NCI-H2227 (cell line): ENCODE measurements around the gene LGALSL.
"Not testable (repeated sequence)": the region's sequence is repeated elsewhere in the genome, so short reads cannot be mapped to it uniquely, and the experiment has no call there.

ENCODE experiments used
- DNase-seq: peaks from one replicate; lab custom pipeline; 2025; ENCODE audit not compliant: unreplicated experiment; lab: John Stamatoyannopoulos, UW

The LGALSL gene

GRCh38 chr2:64442277-64442676, 11.7 kb upstream of the LGALSL start:
- no peak for DNase-seq

GRCh38 chr2:64442801-64443429, 11.0 kb upstream of the LGALSL start:
- DNase-seq: no peak

GRCh38 chr2:64445970-64446369, 8.0 kb upstream of the LGALSL start:
- DNase-seq: not testable (repeated sequence)

- no peak for DNase-seq
Measured at GRCh38 chr2:64447317-64448040, 6.5 kb upstream of the LGALSL start.

GRCh38 chr2:64448041-64448426, 5.9 kb upstream of the LGALSL start:
- DNase-seq: no peak

GRCh38 chr2:64451051-64451450, 2.9 kb upstream of the LGALSL start:
- DNase-seq: no peak

GRCh38 chr2:64454386-64455332, 697 bp downstream of the LGALSL start:
- peak; percentile 77 for DNase-seq

GRCh38 chr2:64455545-64455944, 1.6 kb downstream of the LGALSL start:
- no peak for DNase-seq

DNA sequence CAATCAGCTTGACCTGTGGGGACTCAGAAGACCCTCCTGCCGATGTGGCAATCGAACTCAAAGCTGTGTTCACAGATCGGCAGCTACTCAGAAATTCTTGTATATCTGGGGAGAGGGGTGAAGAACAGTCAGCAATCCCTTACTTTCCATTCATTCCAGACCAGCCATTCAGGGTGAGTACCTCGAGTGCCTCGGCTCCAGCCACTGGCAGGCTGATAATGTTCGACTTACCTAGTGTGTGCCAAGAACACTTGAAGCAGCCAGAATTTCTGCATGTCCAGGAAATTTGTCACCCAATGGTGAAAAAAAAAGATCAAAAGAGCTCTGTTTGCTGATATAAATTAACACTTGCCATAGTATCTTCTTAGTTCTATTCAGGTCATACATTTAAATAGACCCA, 2.3 kb downstream of the LGALSL start:
- DNase-seq: no peak

DNA sequence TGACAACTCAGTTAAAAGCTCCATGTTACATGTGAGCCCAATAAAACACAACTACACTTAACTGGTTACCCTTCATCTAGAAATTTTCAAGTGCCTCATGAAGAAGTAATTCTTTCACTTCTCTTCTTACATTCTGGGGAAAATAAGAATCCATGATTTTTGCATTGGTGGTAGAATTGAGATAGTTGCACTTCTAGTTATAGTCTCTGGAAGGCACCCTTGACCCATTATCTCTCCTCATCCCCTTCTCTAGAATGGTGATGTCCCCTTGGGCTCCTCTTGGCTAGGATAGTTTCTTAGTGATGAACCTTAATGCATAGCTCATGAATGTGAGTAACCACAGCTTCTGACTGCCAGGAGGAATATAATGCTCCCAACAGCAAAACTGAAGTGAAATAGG, 3.6 kb downstream of the LGALSL start:
- DNase-seq: no peak

DNA sequence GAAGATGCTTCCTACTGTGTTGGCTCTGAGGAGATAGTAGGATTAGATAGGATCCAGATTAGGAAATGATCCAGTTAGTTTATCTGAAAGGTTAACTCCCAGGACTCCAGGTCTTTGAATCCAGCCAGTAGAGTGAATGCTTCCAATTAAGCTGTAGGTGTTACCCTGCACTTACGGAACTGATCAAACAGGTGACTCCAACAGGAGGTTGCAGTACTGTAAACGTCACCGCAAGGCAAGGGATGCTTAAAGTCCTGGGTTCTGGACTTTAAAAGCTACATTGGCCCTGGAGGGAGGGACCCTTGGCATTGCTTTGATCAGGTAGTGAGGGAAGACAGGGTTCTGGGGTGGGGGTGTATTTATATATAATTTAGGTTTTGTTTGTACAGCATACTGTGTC, 5.6 kb downstream of the LGALSL start:
- no peak for DNase-seq

DNA sequence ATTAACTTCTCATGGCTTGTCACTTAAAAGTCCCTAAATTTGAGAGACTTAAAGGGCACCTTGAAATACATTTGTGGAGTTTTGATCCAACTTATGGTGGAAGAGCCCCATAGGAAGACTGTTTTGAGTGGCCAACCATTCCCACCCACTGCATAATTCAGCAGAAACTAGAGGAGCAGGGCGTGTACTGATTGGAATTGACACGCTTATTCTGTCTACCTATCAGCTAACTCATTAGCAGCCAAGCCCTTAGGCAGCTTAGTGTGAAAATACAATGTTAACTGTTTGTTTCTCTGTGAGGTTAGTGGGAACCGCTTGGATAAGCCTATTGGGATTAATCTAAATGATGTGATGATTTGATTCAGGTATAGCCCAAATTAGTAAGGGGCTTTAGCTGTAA, 6.4 kb downstream of the LGALSL start:
- DNase-seq: no peak

DNA sequence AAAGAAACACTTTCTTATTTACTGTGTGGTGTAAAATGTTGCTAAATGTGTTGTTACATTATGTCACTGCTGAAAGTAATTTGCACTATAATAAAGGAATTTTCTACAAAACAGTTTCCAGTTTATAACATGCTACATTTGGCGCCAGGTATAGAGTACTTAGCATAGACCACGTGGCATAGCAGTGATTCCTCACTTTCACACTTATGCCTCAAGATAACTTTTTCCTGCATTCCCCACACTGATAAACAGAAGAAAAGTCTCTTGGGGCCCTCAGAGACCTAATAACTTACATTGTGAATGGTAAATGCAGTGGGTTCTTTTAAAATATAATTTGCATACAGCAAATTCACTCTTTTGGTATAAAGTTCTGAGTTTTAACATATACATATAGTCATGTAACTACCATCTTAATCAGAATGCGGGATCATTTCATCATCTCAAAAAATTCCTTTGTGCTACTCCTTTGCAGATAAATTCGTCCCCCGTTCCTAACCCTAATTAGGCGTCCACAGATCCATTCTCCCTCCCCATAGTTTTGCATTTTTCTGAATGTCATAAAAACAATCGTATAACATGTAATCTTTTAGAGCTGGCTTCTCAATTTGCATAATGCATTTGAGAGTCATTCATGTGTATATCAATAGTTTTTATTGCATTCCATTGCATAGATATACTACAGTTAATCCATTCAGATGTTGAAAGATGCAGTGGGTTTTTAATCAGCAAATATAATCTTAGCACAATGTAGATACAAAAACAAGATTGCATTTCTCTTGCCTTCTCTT, 7.5 kb downstream of the LGALSL start:
- DNase-seq: no peak

- no peak for DNase-seq
Measured at GRCh38 chr2:64462171-64462570, 8.2 kb downstream of the LGALSL start.

DNA sequence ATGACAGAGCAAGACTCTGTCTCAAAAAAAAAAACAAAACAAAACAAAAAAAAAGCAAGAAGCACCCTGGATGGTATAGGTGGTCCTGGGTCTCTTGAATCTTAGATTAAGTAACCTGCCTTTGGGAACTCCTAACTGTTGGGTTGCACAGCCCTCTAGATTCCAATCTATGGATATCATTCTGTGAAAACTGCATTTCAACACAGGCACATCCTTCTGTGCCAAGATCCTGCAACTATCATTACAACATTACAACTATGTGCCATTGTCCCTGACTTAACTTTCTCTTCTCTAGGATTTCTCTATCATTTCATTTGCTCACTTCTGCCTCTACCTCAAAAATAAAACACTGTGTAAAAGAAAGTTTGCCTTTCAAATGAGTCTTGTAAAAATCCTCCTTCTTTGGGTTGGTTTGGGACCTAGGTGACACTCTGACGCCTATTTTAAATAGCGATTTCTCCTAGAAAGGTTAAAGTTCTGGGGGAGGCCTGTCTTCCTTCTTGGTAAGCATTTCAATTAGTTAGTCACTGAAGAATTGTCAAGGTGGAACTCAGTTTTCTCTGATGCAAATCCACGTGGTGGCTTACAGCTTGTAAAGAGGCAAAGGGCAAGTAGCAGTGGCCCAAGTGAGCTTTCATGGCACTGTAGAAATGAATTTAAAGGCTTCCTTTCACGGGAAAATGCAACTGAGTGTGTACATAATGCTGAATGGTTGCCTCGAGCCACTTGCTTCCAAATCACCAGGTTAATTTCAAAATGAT, 9.2 kb downstream of the LGALSL start:
- DNase-seq: no peak

DNA sequence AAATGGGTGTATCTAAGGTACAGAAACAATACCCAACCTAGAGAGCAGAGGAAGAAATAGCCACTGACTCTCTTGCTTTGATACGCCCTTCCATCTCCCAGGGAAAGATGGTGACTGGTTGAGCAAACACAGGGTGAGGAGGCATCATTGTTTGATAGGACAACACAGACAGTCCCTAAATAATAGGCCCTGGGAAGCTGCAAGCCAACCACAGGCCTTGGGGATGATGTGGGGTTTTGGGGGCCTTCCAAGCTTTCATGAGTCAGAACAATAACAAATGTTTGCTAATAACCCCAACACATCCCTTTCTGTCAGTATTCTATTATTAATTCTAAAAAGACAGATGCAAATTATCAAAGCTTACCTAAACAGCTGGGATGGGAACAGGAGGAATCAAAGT, 9.8 kb downstream of the LGALSL start:
- no peak for DNase-seq

DNA sequence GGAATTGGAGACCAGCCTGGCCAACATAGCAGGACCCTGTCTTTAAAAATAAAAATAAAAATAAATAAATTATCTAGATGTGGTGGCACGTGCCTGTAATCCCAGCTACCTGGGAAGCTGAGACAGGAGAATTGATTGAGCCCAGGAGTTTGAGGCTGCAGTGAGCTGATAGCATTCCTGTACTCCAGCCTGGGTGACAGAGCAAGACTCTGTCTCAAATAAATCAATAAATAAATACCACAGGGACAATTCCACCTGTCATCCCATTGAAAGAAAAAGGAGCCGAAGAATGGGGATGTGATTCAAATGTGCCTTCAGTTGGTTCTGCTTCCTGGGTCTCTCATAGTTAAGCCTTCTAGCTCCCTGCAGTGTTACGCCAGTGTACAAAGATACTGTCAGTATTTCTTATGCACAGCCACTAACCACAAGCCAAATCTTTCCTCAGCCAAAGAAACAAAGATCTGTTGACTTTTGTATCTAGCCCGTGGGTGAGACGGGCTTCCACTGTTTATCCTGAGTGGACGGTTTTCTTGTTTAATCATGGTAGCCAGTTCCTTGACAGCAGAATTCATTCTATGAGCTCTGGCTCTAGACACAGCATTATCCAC, 12.6 kb downstream of the LGALSL start:
- no peak for DNase-seq

GRCh38 chr2:64467096-64467843, 13.3 kb downstream of the LGALSL start:
- no peak for DNase-seq

DNA sequence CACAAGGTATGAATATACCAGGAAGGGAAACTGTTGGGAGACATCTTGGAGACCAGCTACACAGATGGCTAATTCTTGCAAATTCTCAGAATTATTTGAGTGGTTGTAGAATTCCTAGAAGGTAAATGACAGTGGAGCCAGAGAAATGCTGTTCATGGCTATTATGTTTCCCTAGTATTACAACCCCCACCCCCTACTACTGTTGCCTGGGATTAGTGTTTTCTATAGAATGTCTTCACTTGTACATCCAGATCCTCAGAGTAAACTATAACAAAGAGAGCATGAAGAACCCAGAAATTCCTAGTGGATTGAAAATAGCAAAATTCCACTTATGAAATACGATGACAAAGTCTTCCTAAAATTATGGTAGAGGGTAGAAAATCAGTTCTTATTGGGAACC, 15.3 kb downstream of the LGALSL start:
- DNase-seq: no peak
